ENCODE data around the gene DUS2.
"Not testable (repeated sequence)": the region's sequence is repeated elsewhere in the genome, so short reads cannot be mapped to it uniquely, and the experiment has no call there.

- not testable (repeated sequence) for TF ChIP-seq CTCF, POLR2AphosphoS5, EP300, POLR2A (IDR thresholded peaks at IDR 0.05)
Observed at GRCh38 chr16:67994040-67994408, 29.1 kb upstream of the DUS2 start.

Measured in gastroesophageal sphincter (tissue), 3 donors.